Subcutaneous abdominal adipose tissue (tissue), 5 donors: Measurements from ENCODE around the gene KPNB1.

ENCODE experiments used
- H3K27ac ChIP-seq: one replicate; pipeline ENCODE4 v1.7.0; 2013; ENCODE audit warnings: low read depth, mild to moderate bottlenecking, inconsistent platforms, low read length, moderate library complexity
- H3K27me3 ChIP-seq, 5 donors: one replicate each; pipeline ENCODE4 v1.7.0; 2013; ENCODE audit warnings: low read length in 5 of 5, inconsistent platforms in 1 of 5; ENCODE audit not compliant: control insufficient read depth in 5 of 5, insufficient read depth in 4 of 5
- H3K36me3 ChIP-seq, 5 donors: one replicate each; pipeline ENCODE4 v1.7.0; 2013; ENCODE audit warnings: low read length in 5 of 5; ENCODE audit not compliant: control insufficient read depth in 5 of 5, insufficient read depth in 5 of 5
- H3K4me1 ChIP-seq, 5 donors: one replicate each; pipeline ENCODE4 v1.7.0; 2013; ENCODE audit warnings: low read length in 5 of 5, mild to moderate bottlenecking in 3 of 5, moderate library complexity in 1 of 5; ENCODE audit not compliant: control insufficient read depth in 5 of 5, insufficient read depth in 5 of 5
- H3K4me3 ChIP-seq, 5 donors: one replicate each; pipeline ENCODE4 v1.7.0; 2013; ENCODE audit warnings: low read length in 5 of 5, low read depth in 1 of 5
- H3K9ac ChIP-seq, 5 donors: one replicate each; pipeline ENCODE4 v1.7.0; 2013; ENCODE audit warnings: low read length in 5 of 5, mild to moderate bottlenecking in 4 of 5, moderate library complexity in 3 of 5
- H3K9me3 ChIP-seq, 5 donors: one replicate each; pipeline ENCODE4 v1.7.0; 2013; ENCODE audit warnings: low read length in 5 of 5; ENCODE audit not compliant: control insufficient read depth in 5 of 5
- donor health status: healthy.
- donor health status: healthy.
- donor health status: healthy.
- donor health status: healthy.
- donor health status: healthy.

The KPNB1 gene

DNA sequence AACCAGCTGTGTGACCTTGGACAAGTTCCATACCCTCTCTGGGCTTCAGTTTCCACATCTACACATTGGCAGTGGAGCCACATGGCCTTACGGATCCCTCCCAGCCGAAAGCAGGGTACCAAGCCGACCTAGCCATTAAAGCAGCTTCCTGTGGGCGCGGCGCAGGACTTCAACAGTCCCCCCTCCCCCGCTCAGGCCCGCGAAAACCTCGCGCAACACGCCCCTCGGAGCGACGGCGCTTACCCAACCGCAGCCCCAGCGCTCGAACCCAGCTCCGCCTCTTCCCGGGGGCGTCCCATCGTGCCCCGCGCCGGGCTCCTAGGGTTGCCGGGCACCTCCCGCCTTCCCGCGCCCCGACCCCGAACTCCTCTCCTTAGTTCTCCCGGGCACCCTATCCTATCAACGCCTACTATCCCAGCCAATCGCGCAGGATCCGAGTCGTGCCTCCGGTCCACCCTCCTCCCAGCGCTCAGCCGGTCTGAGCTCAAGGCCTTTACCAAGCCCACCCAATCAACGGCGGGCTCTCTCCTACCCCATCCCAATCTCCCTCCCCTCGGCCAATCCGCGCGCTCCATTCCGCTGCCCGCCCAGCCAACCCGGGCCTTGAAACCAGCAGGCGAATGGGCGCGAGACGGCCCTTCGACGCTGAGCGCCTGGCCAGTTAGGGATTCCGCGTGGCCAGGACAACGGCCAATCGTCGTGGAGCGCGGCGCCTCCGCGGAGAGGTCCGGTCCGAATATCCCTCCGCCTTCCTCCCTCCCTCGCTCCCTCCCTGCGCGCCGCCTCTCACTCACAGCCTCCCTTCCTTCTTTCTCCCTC lies at the start of gene KPNB1:
Gene KPNB1 (plus strand): TSS at position 767 of the 819 bp plus-strand sequence. CDS start 326 bp downstream, outside the sequence.
- Histone ChIP-seq H3K9me3 (no peaks in the 10 kb centered on the region), H3K9ac (peak within 1 kb of the TSS; percentile 68 to 91 (median 81)), H3K27ac (peak within 1 kb of the TSS; percentile 91), H3K4me1 (peaks cover 6 to 37% (median 19%) of the 10 kb centered on the region in 5 donors), H3K27me3 (no peaks in the 10 kb centered on the region), H3K36me3 (peaks cover 14 to 20% (median 18%) of the 10 kb centered on the region in 5 donors), H3K4me3 (peak within 1 kb of the TSS; percentile 86 to 94 (median 89))

GRCh38 chr17:47603830-47604597 lies 45.7 kb upstream of the KPNB1 start:
- Histone ChIP-seq H3K9me3 (no peaks in the 10 kb centered on the region), H3K27ac (no peak overlapping the region), H3K36me3 (peaks cover 34 to 72% (median 44%) of the 10 kb centered on the region in 5 donors), H3K9ac (no peak overlapping the region), H3K27me3 (no peaks in the 10 kb centered on the region), H3K4me1 (peaks cover 0 to 12% (median 4%) of the 10 kb centered on the region in 5 donors), H3K4me3 (no peak overlapping the region)

DNA sequence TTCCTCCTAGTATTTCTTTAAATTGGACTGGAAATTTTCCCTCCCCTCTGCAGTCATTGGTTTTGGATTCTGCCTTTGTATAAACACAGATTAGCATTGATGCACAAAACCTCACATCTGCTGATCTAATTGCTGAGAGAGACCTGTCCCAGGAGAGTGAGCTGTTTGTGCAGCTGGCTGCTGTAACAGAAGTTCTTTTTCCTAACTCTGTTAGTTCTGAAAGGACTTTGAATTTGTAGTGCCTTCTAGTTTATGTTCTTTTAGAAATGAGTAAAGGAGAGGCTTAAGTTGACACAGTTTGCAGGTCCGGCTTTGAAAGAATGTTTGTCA lies 45.2 kb upstream of the KPNB1 start:
- Histone ChIP-seq H3K9me3 (no peaks in the 10 kb centered on the region), H3K27ac (no peak overlapping the region), H3K36me3 (peaks cover 32 to 74% (median 43%) of the 10 kb centered on the region in 5 donors), H3K4me3 (no peak overlapping the region), H3K4me1 (peaks cover 0 to 12% (median 4%) of the 10 kb centered on the region in 5 donors), H3K27me3 (no peaks in the 10 kb centered on the region), H3K9ac (no peak overlapping the region)

- Histone ChIP-seq H3K27me3 (no peaks in the 10 kb centered on the region), H3K27ac (no peak overlapping the region), H3K9me3 (no peaks in the 10 kb centered on the region), H3K36me3 (peaks cover 29 to 70% (median 42%) of the 10 kb centered on the region in 5 donors), H3K4me3 (no peak overlapping the region), H3K9ac (no peak overlapping the region), H3K4me1 (peaks cover 0 to 12% (median 4%) of the 10 kb centered on the region in 5 donors)
Observed at GRCh38 chr17:47605011-47605410, 44.7 kb upstream of the KPNB1 start.

- Histone ChIP-seq H3K9ac (no peak overlapping the region), H3K36me3 (peaks cover 15 to 58% (median 30%) of the 10 kb centered on the region in 5 donors), H3K27ac (no peak overlapping the region), H3K4me3 (no peak overlapping the region), H3K4me1 (peaks cover 0 to 12% (median 4%) of the 10 kb centered on the region in 5 donors), H3K9me3 (no peaks in the 10 kb centered on the region), H3K27me3 (no peaks in the 10 kb centered on the region)
Observed at GRCh38 chr17:47607481-47607880, 42.2 kb upstream of the KPNB1 start.

- no peak overlapping the region for H3K9ac ChIP-seq
- no peak overlapping the region for H3K27ac ChIP-seq
- H3K27me3 ChIP-seq: no peaks in the 10 kb centered on the region
- H3K4me1 ChIP-seq: no peaks in the 10 kb centered on the region
- peaks cover 30 to 62% (median 40%) of the 10 kb centered on the region in 5 donors for H3K36me3 ChIP-seq
- no peak overlapping the region for H3K4me3 ChIP-seq
- no peaks in the 10 kb centered on the region for H3K9me3 ChIP-seq
Observed at GRCh38 chr17:47611372-47612350, 38.1 kb upstream of the KPNB1 start.

DNA sequence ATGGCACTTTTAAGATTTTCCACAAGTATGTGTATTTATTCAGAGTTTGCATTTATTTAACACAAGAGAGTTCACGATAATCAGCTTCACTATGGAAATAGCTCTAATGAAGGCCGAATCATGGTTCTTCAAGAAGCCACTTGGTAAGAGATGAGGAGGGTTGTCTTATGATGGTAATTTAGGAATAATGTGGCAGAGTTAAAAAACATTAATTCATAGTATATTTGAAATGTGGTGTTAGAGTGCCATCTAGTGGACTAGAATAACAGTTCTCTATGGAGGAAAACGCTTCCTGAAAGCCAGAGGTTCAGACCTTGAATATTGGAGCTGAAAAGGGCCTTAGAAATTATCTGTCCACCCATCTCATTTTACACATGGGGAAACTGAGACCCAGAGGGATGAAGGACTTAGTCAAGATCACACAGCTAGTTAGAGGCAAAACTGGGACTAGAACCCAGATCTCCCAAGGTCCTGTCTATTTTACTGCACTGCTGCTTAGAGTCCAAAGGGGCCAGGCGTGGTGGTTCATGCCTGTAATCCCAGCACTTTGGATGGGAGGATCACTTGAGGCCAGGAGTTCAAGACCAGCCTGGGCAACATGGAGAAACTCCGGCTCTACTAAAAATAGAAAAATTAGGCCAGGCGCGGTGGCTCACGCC lies 33.8 kb upstream of the KPNB1 start:
- Histone ChIP-seq H3K4me1 (no peaks in the 10 kb centered on the region), H3K4me3 (no peak overlapping the region), H3K27me3 (no peaks in the 10 kb centered on the region), H3K27ac (no peak overlapping the region), H3K9me3 (no peaks in the 10 kb centered on the region), H3K36me3 (peaks cover 35 to 73% (median 51%) of the 10 kb centered on the region in 5 donors), H3K9ac (no peak overlapping the region)

DNA sequence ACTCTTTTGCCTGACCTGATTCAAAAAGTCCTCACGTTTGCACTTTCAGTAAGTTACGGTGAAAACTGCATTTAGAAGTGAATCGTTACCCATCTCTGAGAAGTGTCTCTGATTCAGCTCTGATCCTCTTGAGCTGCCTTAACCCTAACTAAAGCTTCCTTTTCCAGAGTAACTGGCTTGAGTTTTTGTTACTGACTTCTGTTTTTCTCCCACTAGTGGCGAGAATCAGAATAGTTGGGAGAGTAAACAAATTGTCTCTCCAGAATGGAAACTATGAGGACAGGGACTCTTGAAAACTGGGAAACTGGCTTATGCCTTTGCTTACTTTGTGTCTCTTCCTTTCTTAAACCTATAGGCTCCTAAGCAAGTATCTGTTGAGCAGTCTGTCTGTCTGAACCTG lies 31.3 kb upstream of the KPNB1 start:
- Histone ChIP-seq H3K9ac (no peak overlapping the region), H3K4me1 (peaks cover 0 to 11% (median 5%) of the 10 kb centered on the region in 5 donors), H3K4me3 (no peak overlapping the region), H3K9me3 (no peaks in the 10 kb centered on the region), H3K27me3 (no peaks in the 10 kb centered on the region), H3K27ac (no peak overlapping the region), H3K36me3 (peaks cover 38 to 65% (median 52%) of the 10 kb centered on the region in 5 donors)
